A673 (cell line): ENCODE measurements around the gene HACE1.

Source experiments
- CTCF ChIP-seq: fragments of 300-800, 200-600 bp; sonication (generic); conservative IDR thresholded peaks from 2 replicates; pipeline ENCODE4 v1.5.1; 2017; ENCODE audit warnings: low read depth, mild to moderate bottlenecking, antibody characterized with exemption, low read length, moderate library complexity, mixed read lengths
- EZH2 ChIP-seq: fragments of 200-600 bp; sonication (generic); IDR thresholded peaks from 2 replicates; pipeline ENCODE4 v1.6.1; 2017; ENCODE audit warnings: borderline replicate concordance, low read depth, mild to moderate bottlenecking, mixed read lengths, antibody characterized with exemption, low read length; ENCODE audit not compliant: poor library complexity, severe bottlenecking

- TF ChIP-seq CTCF (no peak), EZH2 (no peak)
These were observed 60.5 kb downstream of the HACE1 start for GRCh38 chr6:104799134-104799657.
